ENCODE data around the gene AGR2. TPM values are rescaled to one million over a fixed set of nuclear protein-coding genes. Genes with fewer than 3 reads are reported as not detected.
A peak's percentile ranks its signal among the peaks of the same experiment; 100 is the strongest.

AGR2 gene
- total RNA-seq, 2 experiments from 2014 or later: not detected

- intact Hi-C loops (cut with micrococcal nuclease): no loop called here
- no peaks in the 10 kb centered on the region for H3K9me3 Mint-ChIP-seq
- no peak for DNase-seq
- H3K4me3 Mint-ChIP-seq: no peak overlapping the region
- CTCF ChIA-PET: no interaction called here
- POLR2A ChIA-PET: no interaction called here
- peaks cover 2% of the 10 kb centered on the region for H3K27me3 Mint-ChIP-seq
- H3K4me1 Mint-ChIP-seq (ENCODE audit: low read depth): no peaks in the 10 kb centered on the region
- H3K27ac Mint-ChIP-seq: no peak overlapping the region
- H3K36me3 Mint-ChIP-seq: no peaks in the 10 kb centered on the region
Observed at GRCh38 chr7:16765436-16765859, 39.4 kb downstream of the AGR2 start.

DNA sequence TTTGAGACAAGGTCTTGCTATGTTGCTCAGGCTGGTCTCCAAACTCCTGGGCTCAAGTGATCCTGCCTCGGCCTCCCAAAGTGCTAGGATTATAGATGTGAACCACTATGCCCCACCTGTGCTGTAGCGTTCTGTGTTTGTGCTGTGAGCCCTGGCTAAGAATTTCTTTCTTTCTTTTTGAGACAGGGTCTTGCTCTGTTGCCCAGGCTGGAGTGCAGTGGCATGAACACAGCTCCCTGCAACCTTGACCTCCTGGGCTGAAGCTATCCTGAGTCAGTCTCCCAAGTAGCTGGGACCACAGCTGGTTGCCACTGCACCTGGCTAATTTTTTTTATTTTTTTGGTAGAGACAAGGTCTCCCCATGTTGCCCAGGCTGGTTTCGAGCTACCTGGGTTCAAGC lies 39.9 kb downstream of the AGR2 start:
- ChIA-PET POLR2A (no interaction called here), CTCF (no interaction called here)
- no peak for DNase-seq
- intact Hi-C loops (cut with micrococcal nuclease): no loop called here
- Mint-ChIP-seq H3K27me3 (peaks cover 6% of the 10 kb centered on the region), H3K36me3 (no peaks in the 10 kb centered on the region), H3K27ac (no peak overlapping the region), H3K9me3 (no peaks in the 10 kb centered on the region), H3K4me3 (no peak overlapping the region), H3K4me1 (ENCODE audit: low read depth) (no peaks in the 10 kb centered on the region)

DNA sequence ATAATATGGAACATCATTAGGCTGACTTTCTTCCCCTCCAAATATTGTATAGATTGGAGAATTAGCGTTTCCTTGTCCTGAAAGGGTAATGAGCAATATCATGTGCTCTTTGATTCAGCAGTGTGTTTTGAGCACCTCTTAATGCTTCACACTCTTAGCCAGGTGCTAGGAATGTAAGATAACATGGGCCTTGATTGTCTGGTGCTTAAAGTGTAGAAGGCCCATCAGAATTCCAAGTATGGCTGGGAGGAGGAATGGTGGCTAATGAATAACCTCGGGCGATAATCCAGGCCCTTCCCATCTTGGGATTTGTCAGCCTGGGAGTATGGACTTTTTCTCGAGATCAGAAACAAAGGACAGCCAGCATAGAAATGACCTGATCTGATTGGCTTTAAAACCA lies 42.6 kb downstream of the AGR2 start:
- H3K27me3 Mint-ChIP-seq: peaks cover 6% of the 10 kb centered on the region
- H3K27ac Mint-ChIP-seq: no peak overlapping the region
- no peak overlapping the region for H3K4me3 Mint-ChIP-seq
- no peak for DNase-seq
- no peaks in the 10 kb centered on the region for H3K36me3 Mint-ChIP-seq
- H3K9me3 Mint-ChIP-seq: no peaks in the 10 kb centered on the region
- POLR2A ChIA-PET: no interaction called here
- intact Hi-C loops (cut with micrococcal nuclease): no loop called here
- no peaks in the 10 kb centered on the region for H3K4me1 Mint-ChIP-seq (ENCODE audit: low read depth)
- CTCF ChIA-PET: no interaction called here

GRCh38 chr7:16759840-16760239 lies 45.0 kb downstream of the AGR2 start:
- DNase-seq: no peak
- no peak overlapping the region for H3K4me3 Mint-ChIP-seq
- ChIA-PET CTCF (no interaction called here), POLR2A (no interaction called here)
- H3K27ac Mint-ChIP-seq: no peak overlapping the region
- H3K27me3 Mint-ChIP-seq: peaks cover 19% of the 10 kb centered on the region
- intact Hi-C loops (cut with micrococcal nuclease): no loop called here
- no peaks in the 10 kb centered on the region for H3K36me3 Mint-ChIP-seq
- no peaks in the 10 kb centered on the region for H3K4me1 Mint-ChIP-seq (ENCODE audit: low read depth)
- H3K9me3 Mint-ChIP-seq: no peaks in the 10 kb centered on the region

DNA sequence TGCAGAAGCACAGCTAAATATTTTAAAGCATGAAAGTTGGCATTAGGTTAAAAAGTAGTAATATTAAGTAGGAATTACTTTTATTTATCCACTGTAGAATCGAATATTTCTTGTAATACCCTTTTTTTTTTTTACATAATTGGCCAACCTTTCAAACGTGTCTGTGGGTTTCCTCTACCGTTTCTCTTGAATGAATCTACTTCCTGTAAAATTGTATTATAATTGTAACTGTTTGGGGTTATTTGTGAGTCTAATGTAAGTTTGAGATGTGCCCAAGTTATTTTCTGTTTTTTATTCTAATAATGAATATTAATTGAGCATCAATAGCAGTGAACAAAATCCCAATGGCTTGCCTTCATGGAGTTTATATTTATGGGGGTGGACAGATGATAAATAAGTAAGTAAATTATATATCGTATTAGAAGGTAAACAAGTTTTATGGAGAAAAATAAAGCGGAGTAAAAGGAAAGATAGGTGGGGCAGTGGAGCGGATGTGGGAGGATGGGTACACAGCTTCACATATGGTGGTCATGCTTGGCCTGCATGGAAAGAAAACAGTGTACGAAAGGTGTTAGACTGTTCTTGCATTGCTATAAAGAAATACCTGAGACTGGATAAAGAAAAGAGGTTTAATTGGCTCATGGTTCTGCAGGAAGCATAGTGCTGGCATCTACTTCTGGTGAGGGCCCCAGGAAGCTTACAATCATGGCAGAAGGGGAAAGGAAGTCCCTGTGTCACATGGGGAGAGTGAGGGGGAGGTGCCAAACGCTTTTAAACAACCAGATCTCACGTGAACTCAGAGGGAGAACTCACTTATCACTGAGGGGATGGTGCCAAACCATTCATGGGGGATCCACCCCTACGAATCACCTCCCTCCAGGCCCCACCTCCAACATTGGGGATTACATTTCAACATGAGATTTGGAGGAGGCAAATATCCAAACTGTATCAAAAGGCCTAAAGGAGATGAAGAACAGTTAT lies 45.9 kb downstream of the AGR2 start:
- H3K4me3 Mint-ChIP-seq: no peak overlapping the region
- H3K27ac Mint-ChIP-seq: no peak overlapping the region
- no peak for DNase-seq
- ChIA-PET CTCF (interaction anchor here (0.6 to 0.7 kb wide), 2 partner anchors 715 to 1476 kb away, joined by 3 to 4 read pairs; no protein-coding TSS in a partner anchor), POLR2A (no interaction called here)
- H3K27me3 Mint-ChIP-seq: peaks cover 27% of the 10 kb centered on the region
- H3K36me3 Mint-ChIP-seq: no peaks in the 10 kb centered on the region
- intact Hi-C loops (cut with micrococcal nuclease): no loop called here
- H3K9me3 Mint-ChIP-seq: no peaks in the 10 kb centered on the region
- H3K4me1 Mint-ChIP-seq (ENCODE audit: low read depth): peaks cover 7% of the 10 kb centered on the region

DNA sequence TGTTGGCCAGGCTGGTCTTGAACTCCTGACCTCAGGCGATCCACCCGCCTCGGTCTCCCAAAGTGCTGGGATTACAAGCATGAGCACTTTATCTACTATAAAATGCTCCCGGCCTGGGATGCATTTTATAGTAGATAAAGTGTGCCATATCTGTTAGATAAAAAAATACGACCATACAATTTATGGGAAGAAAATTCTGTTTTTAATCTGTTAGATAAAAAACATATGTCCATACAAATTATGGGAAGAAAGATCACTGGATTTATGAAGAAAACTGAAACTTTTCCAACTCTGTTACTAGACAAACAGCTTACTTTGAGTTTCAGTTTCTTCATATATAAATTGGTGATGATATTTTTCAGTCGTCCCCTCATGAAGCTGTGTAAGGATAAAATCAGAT lies 46.8 kb downstream of the AGR2 start:
- H3K4me1 Mint-ChIP-seq (ENCODE audit: low read depth): peaks cover 10% of the 10 kb centered on the region
- ChIA-PET CTCF (interaction anchor here (0.6 to 0.7 kb wide), 2 partner anchors 714 to 1476 kb away, joined by 3 to 4 read pairs; no protein-coding TSS in a partner anchor), POLR2A (no interaction called here)
- no peaks in the 10 kb centered on the region for H3K36me3 Mint-ChIP-seq
- no peaks in the 10 kb centered on the region for H3K9me3 Mint-ChIP-seq
- no peak overlapping the region for H3K4me3 Mint-ChIP-seq
- no peak overlapping the region for H3K27ac Mint-ChIP-seq
- peaks cover 30% of the 10 kb centered on the region for H3K27me3 Mint-ChIP-seq
- intact Hi-C loops (cut with micrococcal nuclease): no loop called here
- no peak for DNase-seq

DNA sequence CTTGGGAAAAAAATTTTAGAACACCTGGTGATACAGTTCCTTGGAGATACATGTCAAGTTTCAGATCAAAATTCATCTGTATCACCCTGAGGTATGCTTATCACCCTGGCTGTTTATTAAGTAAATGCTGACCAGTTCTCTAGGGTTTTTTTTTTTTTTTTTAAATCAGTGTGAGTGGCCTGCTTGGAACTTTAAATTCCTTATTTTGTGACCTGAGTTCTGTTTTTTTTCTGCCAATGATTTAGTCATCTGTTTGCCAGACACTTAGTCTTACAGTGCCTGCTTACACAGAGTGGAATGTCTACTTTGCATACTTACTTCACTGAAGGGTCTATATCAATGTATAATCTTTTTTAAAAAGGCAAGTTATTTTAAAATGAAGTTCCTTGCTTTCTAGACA lies 49.4 kb downstream of the AGR2 start:
- no peaks in the 10 kb centered on the region for H3K9me3 Mint-ChIP-seq
- DNase-seq: no peak
- no peak overlapping the region for H3K27ac Mint-ChIP-seq
- no peaks in the 10 kb centered on the region for H3K36me3 Mint-ChIP-seq
- peaks cover 11% of the 10 kb centered on the region for H3K4me1 Mint-ChIP-seq (ENCODE audit: low read depth)
- H3K27me3 Mint-ChIP-seq: peaks cover 36% of the 10 kb centered on the region
- intact Hi-C loops (cut with micrococcal nuclease): no loop called here
- H3K4me3 Mint-ChIP-seq: no peak overlapping the region
- CTCF ChIA-PET: no interaction called here
- POLR2A ChIA-PET: no interaction called here

GRCh38 chr7:16754856-16755317 lies 49.9 kb downstream of the AGR2 start:
- H3K36me3 Mint-ChIP-seq: no peaks in the 10 kb centered on the region
- peaks cover 11% of the 10 kb centered on the region for H3K4me1 Mint-ChIP-seq (ENCODE audit: low read depth)
- POLR2A ChIA-PET: no interaction called here
- CTCF ChIA-PET: no interaction called here
- H3K27me3 Mint-ChIP-seq: peaks cover 31% of the 10 kb centered on the region
- intact Hi-C loops (cut with micrococcal nuclease): no loop called here
- H3K4me3 Mint-ChIP-seq: peak overlapping the region; percentile 60
- H3K9me3 Mint-ChIP-seq: no peaks in the 10 kb centered on the region
- DNase-seq: no peak
- no peak overlapping the region for H3K27ac Mint-ChIP-seq

DNA sequence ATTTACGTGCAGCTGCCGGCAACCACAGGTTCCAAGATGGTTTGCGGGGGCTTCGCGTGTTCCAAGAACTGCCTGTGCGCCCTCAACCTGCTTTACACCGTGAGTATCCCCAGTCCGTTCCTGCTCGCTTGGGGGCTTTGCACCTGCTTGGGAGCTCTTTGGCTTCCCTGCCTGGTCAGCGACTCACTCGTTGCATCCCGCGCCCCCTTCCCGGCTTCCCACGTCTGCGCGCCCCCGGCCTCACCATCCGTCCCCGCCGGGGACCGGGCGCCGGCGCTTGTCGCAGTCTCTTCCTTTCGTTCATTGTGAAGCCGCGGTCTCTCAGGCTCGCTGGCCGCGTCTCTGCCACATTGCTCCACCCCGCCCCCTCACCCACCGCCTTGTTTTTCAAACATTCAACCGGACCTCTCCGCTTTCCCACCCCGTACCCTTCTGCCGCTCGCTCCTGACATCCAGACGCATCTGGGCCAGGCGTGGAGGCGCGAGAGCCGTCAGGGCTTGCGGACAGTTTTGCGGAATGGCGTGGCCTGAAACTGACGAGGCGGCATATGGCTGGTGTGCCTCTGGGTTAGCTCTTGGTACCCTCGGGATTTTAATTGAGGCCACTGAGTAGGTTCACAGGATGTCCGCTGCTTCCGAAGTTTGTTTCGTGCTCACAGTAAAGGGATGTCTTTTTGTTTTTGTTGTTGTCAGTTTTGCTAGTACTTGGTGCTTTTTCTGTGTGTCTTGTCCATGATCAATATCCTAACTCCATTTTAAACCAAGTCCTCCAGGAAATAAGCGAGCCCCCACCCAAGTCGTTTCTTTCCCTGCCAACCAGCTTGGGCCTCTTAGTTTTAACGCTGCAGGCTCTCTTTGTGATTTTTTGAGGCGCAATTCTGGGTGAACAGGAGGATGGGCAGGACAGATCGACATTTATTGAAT lies 50.6 kb downstream of the AGR2 start:
- peaks cover 11% of the 10 kb centered on the region for H3K4me1 Mint-ChIP-seq (ENCODE audit: low read depth)
- H3K4me3 Mint-ChIP-seq: peak overlapping the region; percentile 60
- DNase-seq: peak; percentile 14
- ChIA-PET POLR2A (no interaction called here), CTCF (no interaction called here)
- peaks cover 31% of the 10 kb centered on the region for H3K27me3 Mint-ChIP-seq
- no peaks in the 10 kb centered on the region for H3K36me3 Mint-ChIP-seq
- no peak overlapping the region for H3K27ac Mint-ChIP-seq
- H3K9me3 Mint-ChIP-seq: no peaks in the 10 kb centered on the region
- intact Hi-C loops (cut with micrococcal nuclease): loop anchor here (2.0 kb wide), 1 partner anchor 107 kb away; the partner anchor contains the start of gene BZW2

- CTCF ChIA-PET: no interaction called here
- Mint-ChIP-seq H3K27me3 (peaks cover 34% of the 10 kb centered on the region), H3K36me3 (no peaks in the 10 kb centered on the region), H3K4me1 (ENCODE audit: low read depth) (peaks cover 11% of the 10 kb centered on the region), H3K4me3 (peak within 1 kb of the TSS; percentile 60), H3K9me3 (no peaks in the 10 kb centered on the region), H3K27ac (no peak within 1 kb of the TSS)
- POLR2A ChIA-PET: no interaction called here
- intact Hi-C loops (cut with micrococcal nuclease): loop anchor here (2.0 kb wide), 1 partner anchor 107 kb away; the partner anchor contains the start of gene BZW2
- DNase-seq: peak; percentile 76
Observed at GRCh38 chr7:16753102-16753931, 51.5 kb downstream of the AGR2 start, which contains the start of gene TSPAN13. TSPAN13 (plus strand) TSS chr7:16753755; CDS start chr7:16753968, 213 bp downstream.

GRCh38 chr7:16747102-16747501 lies 57.7 kb downstream of the AGR2 start:
- Mint-ChIP-seq H3K4me3 (no peak overlapping the region), H3K27ac (no peak overlapping the region), H3K36me3 (no peaks in the 10 kb centered on the region), H3K4me1 (ENCODE audit: low read depth) (no peaks in the 10 kb centered on the region), H3K9me3 (no peaks in the 10 kb centered on the region), H3K27me3 (peaks cover 9% of the 10 kb centered on the region)
- DNase-seq: no peak
- intact Hi-C loops (cut with micrococcal nuclease): no loop called here
- CTCF ChIA-PET: no interaction called here
- POLR2A ChIA-PET: no interaction called here

Measured in activated CD4-positive, alpha-beta memory T cell treated with anti-CD3 and anti-CD28 coated beads for 36 hours (primary cell).